ENCODE results near the gene NCAPG.

Gene NCAPG

GRCh38 chr4:17810260-17811077 is at the start of gene NCAPG, which contains the start of gene DCAF16:
NCAPG (plus strand) TSS chr4:17810979; CDS start chr4:17811078, 99 bp downstream.
DCAF16 (minus strand) TSS chr4:17810757; CDS start chr4:17804141, 6,616 bp downstream.
- DNase-seq, result peak; percentile 94 to 97

- no peak for DNase-seq
These were observed 49.7 kb upstream of the NCAPG start for GRCh38 chr4:17761062-17761461.

- peak; percentile 20 to 89 for DNase-seq
These were observed 48.1 kb upstream of the NCAPG start for GRCh38 chr4:17762726-17763125.

GRCh38 chr4:17763416-17763815 is 47.4 kb upstream of the NCAPG start:
- no peak for DNase-seq

DNA sequence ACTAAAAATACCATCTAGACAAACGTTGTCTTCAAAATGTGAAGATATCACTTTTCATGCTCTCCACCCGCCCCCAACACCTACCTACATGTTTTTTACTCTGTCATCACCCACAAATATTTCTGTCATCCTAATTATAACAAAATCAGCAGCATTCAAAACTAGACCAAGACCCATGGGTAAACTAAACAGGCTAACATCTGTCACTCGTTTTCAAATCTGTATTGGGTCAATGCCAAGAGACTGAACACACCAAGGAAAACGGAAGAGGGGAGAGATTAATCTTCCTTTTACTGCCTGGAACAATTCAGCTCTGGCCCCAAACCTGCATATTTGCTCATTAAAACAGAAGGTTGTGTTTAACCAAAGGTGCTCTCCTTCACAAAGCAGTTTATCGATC is 46.8 kb upstream of the NCAPG start:
- peak; percentile 8 to 67 for DNase-seq

DNA sequence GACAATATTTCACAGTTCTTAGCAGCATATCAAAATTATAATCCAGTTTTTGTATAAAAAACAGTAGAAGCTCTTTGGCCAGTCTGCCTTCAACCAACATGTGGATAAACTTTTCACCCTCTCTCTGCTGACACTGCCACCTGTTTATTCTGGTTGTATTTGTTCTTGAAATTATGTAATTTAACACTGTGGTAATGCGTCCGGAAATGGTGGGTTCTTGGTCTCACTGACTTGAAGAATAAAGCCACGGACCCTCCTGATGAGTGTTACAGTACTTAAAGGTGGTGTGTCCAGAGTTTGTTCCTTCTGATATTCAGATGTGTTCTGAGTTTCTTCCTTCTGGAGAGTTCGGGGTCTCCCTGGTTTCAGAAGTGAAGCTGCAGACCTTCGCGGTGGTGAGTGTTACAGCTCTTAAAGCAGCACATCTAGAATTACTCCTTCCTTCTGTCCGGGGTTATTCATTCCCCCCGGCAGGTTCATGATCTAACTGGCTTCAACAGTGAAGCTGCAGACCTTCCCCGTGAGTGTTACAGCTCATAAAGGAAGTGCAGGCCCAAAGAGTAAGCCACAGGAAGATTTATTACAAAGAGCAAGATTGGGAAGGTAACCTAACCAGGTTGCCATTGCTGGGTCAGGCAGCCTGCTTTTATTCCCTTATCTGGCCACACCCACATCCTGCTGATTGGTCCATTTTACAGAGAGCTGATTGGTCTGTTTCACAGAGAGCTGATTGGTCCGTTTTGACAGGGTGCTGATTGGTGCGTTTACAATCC is 45.1 kb upstream of the NCAPG start:
- no peak for DNase-seq

DNA sequence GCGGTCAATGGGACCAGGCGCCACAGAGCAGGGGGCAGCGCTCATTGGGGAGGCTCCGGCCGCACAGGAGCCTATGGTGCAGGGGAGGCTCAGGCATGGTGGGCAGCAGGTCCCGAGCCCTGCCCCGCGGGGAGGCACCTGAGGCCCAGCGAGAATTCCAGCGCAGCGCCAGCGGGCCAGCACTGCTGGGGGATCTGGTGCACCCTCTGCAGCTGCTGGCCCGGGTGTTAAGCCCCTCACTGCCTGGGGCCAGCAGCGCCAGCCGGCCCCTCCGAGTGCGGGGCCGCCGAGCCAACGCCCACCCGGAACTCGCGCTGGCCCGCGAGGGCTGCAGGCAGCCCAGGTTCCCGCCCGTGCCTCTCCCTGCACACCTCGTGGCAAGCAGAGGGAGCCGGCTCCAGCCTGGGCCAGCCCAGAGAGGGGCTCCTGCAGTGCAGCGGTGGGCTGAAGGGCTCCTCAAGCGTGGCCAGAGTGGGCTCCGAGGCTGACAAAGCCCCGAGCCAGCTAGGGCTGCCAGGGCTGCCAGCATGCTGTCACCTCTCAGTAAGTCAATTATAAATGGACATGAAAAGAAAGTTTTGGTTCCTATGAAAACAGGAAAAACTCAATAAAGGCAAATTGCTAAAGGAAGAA is 43.8 kb upstream of the NCAPG start:
- DNase-seq, result no peak

DNA sequence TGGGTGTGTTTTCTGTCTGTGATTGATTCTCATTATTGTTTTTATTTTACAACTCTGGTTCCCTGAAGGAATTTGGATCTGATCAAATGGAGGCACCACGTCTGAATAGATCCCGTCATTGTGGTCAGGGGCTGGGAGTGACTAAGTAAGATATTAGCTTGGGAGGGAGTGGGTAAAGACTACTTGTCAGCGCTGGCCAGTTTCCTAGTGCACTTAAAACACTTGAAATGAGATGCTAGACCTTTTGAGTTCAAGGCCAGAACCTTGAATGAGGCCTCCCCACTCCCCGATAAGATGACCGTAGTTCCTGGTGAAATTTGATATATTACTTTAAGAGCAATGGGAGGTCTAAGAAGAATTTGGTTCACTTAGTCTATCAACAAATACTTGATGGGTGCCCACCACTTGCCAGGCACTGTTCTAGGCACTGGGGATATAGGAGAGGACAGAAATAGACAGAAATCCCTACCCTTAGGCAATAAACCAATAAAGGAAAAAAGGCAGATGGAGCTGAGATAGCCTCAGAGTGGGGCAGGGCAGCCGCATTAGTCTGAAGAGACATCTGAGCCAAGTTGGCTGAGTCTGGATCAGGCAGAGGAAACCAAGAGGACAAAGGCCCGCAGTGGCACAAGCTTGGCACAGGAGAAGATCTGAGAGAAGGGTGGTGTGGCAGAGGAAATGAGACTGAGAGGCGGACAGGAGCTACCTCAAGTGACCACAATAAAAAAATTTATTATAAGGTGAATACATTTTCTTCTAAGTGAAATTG is 41.2 kb upstream of the NCAPG start:
- peak in 1 of 2 experiments; percentile 51 for DNase-seq

DNA sequence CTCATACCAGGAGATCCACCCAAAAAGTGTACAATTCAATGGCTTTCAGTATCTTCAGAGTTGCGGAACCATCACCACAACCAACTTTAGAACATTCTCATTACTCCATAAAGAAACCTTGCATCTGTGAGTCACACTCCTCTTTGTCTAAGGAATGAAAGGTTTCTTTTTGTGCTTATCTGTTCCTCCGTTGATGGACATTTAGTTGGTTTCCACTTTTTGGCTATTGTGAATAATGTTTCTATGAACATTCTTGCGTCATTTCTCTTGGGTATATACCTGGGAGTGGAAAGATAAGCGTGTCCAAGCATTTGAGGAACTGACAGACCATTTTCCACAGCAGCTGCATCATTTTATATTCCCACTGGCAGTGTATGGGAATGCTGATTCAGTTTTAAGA is 39.9 kb upstream of the NCAPG start:
- no peak for DNase-seq

DNA sequence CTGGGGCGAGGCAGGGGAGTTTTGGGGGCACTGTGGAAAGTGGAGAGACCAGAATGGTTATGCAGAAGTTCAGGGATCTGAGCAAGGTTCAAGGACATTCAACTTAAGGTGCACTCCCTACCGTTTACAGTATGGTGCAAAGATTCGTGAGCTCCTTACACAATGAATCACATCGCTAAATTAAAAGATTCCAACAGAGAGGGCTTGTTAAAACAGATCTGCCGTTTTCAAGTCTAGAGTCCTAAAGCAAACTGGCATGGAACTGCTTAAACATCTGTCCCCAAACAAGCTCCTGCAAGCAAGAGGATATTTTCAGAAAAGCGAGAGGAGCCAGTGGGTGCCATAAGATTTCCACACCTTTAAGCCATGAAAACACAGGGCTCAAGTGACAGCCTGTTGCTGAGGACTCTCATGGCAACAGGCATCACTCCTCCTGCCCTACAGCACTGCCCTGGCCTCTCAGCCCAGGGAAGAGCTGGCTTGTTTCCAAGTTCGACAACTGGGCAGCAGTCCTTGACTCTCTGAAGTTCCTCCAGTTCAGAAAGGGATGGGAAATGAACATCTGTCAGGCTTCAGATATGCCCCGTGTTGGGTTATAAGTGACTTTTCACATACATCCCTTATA is 39.4 kb upstream of the NCAPG start:
- peak in 1 of 2 experiments; percentile 34 for DNase-seq

DNA sequence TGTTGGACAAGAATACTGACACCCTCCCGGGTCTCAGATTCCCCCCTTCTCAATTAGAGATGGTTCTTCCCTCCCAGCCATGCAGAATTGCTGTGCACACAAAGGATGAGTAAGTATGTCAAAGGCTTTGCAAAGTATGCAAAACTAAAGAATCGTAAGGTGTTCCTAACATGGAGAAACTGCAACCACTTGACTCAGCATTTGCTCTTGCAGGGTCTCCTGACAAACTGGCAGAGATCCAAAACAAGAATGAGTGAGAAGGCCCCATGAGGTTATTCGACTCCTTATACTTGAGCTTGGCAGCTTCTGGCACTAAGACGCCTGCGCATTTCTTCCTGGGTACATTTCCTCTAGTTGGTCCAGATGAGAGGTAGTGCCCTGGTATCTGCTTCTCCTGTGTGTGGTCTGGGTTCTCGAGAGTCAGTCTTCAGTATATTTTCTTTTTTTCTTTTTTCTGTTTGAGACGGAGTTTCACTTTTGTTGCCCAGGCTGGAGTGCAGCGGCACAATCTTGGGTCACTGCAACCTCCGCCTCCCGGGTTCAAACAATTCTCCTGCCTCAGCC is 37.6 kb upstream of the NCAPG start:
- no peak for DNase-seq

- no peak for DNase-seq
These were observed 32.3 kb upstream of the NCAPG start for GRCh38 chr4:17778431-17778830.

DNA sequence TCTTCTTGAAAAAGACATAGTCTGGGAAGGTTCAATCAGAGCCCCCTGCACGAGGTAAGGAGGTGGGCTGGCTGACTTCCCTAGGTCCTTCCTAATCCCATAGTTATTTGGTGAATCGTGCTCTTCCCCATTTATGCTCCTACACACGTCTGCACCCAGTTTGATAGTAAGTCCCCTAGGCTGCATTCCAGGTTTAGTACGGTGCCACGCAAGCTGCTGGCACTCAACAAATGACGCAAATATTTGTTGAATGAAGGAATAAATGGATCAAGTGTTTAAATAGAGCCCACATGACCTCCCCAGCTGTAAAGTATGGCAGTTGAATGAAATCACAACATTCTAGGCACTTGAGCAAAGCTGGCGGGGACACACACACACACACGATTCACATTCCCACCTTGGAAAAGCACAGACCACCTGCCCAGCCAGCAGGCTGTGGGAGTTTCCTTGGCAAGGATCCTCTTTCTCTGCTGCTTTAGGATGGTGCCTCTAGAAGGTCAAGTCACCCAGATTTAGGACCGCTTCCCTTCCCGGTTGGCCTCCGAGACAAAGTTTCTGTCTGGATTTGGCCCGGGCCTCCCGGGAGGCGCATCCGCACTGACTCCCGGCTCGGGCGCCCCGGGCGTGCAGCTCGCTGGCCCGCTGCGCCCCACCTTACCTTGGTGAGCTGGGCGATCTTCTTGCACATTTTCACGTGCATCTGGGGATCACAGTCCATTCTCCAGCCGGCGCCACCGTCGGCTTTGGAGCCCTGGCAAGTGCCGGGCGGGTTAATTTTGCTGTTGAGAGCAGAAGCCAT is 30.1 kb upstream of the NCAPG start:
- DNase-seq, result no peak

DNA sequence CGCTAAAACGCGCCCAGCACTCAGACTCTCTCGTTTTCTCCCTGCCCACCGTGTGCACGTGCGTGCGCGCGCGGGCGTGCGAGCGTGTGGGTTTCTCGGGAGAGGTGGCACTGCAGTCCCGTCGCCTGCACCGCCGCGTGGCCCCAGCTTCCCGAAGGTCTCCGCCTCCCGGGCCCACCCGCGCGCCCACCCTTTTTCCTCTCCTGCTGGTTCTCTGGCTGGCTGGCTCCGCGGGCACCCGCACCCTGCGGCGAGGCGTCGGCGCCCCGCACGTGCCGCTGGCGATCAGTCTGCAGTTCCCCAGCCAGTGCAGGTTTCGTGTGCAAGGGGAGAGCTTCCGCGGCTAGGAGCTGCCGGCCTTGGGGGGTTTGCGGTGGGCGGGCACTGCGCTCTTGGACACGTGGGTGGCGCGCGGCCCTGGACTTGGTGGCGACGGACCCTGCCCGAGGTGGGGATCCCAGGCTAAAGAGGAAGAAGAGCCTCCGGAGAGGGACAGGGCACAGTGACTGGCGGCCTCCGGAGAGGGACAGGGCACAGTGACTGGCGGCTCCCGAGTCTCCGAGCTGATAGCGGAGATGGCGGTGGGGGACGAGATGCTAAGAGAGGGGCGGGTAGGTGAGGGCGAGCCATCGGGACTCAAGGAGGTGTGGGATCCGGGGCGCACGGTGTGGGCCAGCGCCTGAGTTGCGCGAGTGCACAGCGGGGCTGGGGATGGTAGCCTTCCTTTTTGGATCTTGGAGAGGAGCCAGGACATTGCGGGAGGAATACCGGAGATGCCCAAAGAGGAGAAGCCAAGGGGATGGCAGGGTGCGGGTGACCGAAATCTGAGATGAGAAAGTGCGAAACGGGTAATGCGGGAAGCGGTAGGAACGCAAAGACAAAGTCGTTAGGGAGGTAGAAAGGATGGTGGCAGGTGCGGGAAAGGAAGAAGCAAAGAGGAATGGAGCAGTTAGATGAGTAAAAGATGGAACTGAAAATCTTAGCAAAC is 29.2 kb upstream of the NCAPG start, which contains the start of gene FAM184B:
FAM184B (minus strand) TSS at position 322 of the 988 bp plus-strand sequence. CDS start 322 bp downstream, outside the sequence.
- DNase-seq, result no peak

- peak in 1 of 2 experiments; percentile 2 for DNase-seq
These were observed 24.9 kb upstream of the NCAPG start for GRCh38 chr4:17785858-17786257.

DNA sequence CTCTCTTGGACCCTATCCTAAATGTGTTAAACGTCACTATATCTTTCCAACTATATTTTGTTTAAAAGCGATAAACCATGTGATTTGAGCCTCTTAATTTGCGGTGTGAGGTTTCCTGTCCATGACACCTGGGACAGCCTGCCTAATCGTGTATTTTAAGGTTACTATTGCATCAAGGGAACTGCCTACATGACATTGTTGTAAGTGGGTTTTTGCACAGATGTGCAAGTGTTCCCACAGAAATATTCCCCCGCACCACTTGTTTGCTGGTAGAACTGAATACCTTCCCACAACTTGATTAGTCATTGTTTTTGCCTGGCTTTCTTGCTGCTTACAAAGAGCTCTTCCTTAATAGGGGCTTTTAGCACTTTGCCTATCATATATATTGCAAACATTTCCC is 24.2 kb upstream of the NCAPG start:
- DNase-seq, result no peak

GRCh38 chr4:17787315-17787714 is 23.5 kb upstream of the NCAPG start:
- no peak for DNase-seq

GRCh38 chr4:17788956-17789355 is 21.8 kb upstream of the NCAPG start:
- no peak for DNase-seq

- no peak for DNase-seq
These were observed 16.0 kb upstream of the NCAPG start for GRCh38 chr4:17794730-17795129.

GRCh38 chr4:17797808-17798207 is 13.0 kb upstream of the NCAPG start:
- DNase-seq, result no peak

Measured in NCI-H446 (cell line).